ENCODE data around the gene ATG4C.

Gene ATG4C

GRCh38 chr1:62841587-62842169 is 57.7 kb downstream of the ATG4C start:
- DNase-seq, result peak; percentile 69

GRCh38 chr1:62844030-62844429 is 60.1 kb downstream of the ATG4C start:
- DNase-seq, result no peak

GRCh38 chr1:62849031-62849430 is 65.1 kb downstream of the ATG4C start:
- DNase-seq, result peak; percentile 3

GRCh38 chr1:62852253-62852652 is 68.3 kb downstream of the ATG4C start:
- no peak for DNase-seq

GRCh38 chr1:62856960-62857359 is 73.0 kb downstream of the ATG4C start:
- no peak for DNase-seq

GRCh38 chr1:62869217-62869754 is 85.4 kb downstream of the ATG4C start:
- no peak for DNase-seq

GRCh38 chr1:62870148-62870547 is 86.2 kb downstream of the ATG4C start:
- DNase-seq, result no peak

GRCh38 chr1:62875676-62876075 is 91.7 kb downstream of the ATG4C start:
- peak; percentile 81 for DNase-seq

GRCh38 chr1:62876535-62876934 is 92.6 kb downstream of the ATG4C start:
- DNase-seq, result peak; percentile 51

- no peak for DNase-seq
These were observed 93.6 kb downstream of the ATG4C start for GRCh38 chr1:62877579-62877978.

- no peak for DNase-seq
These were observed 96.0 kb downstream of the ATG4C start for GRCh38 chr1:62879962-62880361.

- peak; percentile 94 for DNase-seq
These were observed 98.5 kb downstream of the ATG4C start for GRCh38 chr1:62882201-62883104.

- no peak for DNase-seq
These were observed 100.3 kb downstream of the ATG4C start for GRCh38 chr1:62884156-62884740.

GRCh38 chr1:62887799-62888507 is 104.0 kb downstream of the ATG4C start:
- DNase-seq, result no peak

GRCh38 chr1:62891956-62892562 is 108.1 kb downstream of the ATG4C start:
- peak; percentile 5 for DNase-seq

GRCh38 chr1:62897788-62898187 is 113.9 kb downstream of the ATG4C start:
- DNase-seq, result peak; percentile 9

- no peak for DNase-seq
These were observed 116.6 kb downstream of the ATG4C start for GRCh38 chr1:62900566-62900965.

- no peak for DNase-seq
These were observed 117.7 kb downstream of the ATG4C start for GRCh38 chr1:62901650-62902049.

GRCh38 chr1:62903522-62903921 is 119.6 kb downstream of the ATG4C start:
- DNase-seq, result peak; percentile 68

- peak; percentile 45 for DNase-seq
These were observed 120.3 kb downstream of the ATG4C start for GRCh38 chr1:62903982-62904855.

GRCh38 chr1:62904856-62905225 is 120.9 kb downstream of the ATG4C start:
- DNase-seq, result no peak

GRCh38 chr1:62905309-62905708 is 121.4 kb downstream of the ATG4C start:
- DNase-seq, result peak; percentile 61
